Measurements from ENCODE around the gene MEFV. TPM values are rescaled to one million over a fixed set of nuclear protein-coding genes. Genes with fewer than 3 reads are reported as not detected.

Gene MEFV
- total and polyA plus RNA-seq, 5 donors from 2014 or later = not detected

- Histone ChIP-seq H3K27ac (ENCODE audit: insufficient read depth, low read length, poor library complexity, severe bottlenecking) (no peak overlapping the region), H3K4me1 (ENCODE audit: control insufficient read depth, insufficient read depth, low read length, poor library complexity, severe bottlenecking) (peaks cover under 1% of the 10 kb centered on the region), H3K36me3 (ENCODE audit: control insufficient read depth, insufficient read depth, low read length) (peaks cover 74% of the 10 kb centered on the region), H3K4me3 (ENCODE audit: low read depth, low read length) (peak overlapping the region; percentile 13), H3K9me3 (ENCODE audit: control insufficient read depth in 2 of 2, low read length in 2 of 2) (peaks cover 72 to 95% of the 10 kb centered on the region in 2 experiments), H3K27me3 (ENCODE audit: control insufficient read depth, insufficient read depth, low read length) (no peaks in the 10 kb centered on the region)
- no peaks in the 10 kb centered on the region for H3K27me3 Mint-ChIP-seq
- peaks cover 5 to 26% (median 11%) of the 10 kb centered on the region in 4 donors for H3K4me1 Mint-ChIP-seq
- no peak for ATAC-seq (ENCODE audit: low read depth in 2 of 2)
- peak overlapping the region in 1 of 4 donors; percentile 32 for H3K4me3 Mint-ChIP-seq
- H3K27ac Mint-ChIP-seq = no peak overlapping the region
- peaks cover 0 to 72% (median 22%) of the 10 kb centered on the region in 7 donors for H3K9me3 Mint-ChIP-seq
- peaks cover 71% of the 10 kb centered on the region for H3K36me3 Mint-ChIP-seq
- DNase-seq = no peak
Measured at GRCh38 chr16:3289998-3290673, 33.7 kb upstream of the MEFV start.

GRCh38 chr16:3285131-3285530 is 28.7 kb upstream of the MEFV start:
- no peaks in the 10 kb centered on the region for H3K27me3 Mint-ChIP-seq
- no peak overlapping the region for H3K27ac Mint-ChIP-seq
- peaks cover 50% of the 10 kb centered on the region for H3K36me3 Mint-ChIP-seq
- Histone ChIP-seq H3K36me3 (ENCODE audit: control insufficient read depth, insufficient read depth, low read length) (peaks cover 48% of the 10 kb centered on the region), H3K4me3 (ENCODE audit: low read depth, low read length) (peak overlapping the region; percentile 80), H3K4me1 (ENCODE audit: control insufficient read depth, insufficient read depth, low read length, poor library complexity, severe bottlenecking) (peaks cover 25% of the 10 kb centered on the region), H3K27ac (ENCODE audit: insufficient read depth, low read length, poor library complexity, severe bottlenecking) (no peak overlapping the region), H3K9me3 (ENCODE audit: control insufficient read depth in 2 of 2, low read length in 2 of 2) (peaks cover 37 to 46% of the 10 kb centered on the region in 2 experiments), H3K27me3 (ENCODE audit: control insufficient read depth, insufficient read depth, low read length) (no peaks in the 10 kb centered on the region)
- peaks cover 0 to 38% (median 6%) of the 10 kb centered on the region in 7 donors for H3K9me3 Mint-ChIP-seq
- DNase-seq (no peak), ATAC-seq (ENCODE audit: low read depth in 2 of 2) (no peak)
- peak overlapping the region in 3 of 4 donors; percentile 61 to 96 (median 93) for H3K4me3 Mint-ChIP-seq
- peaks cover 4 to 45% (median 28%) of the 10 kb centered on the region in 4 donors for H3K4me1 Mint-ChIP-seq

GRCh38 chr16:3283543-3284447 is 27.4 kb upstream of the MEFV start:
- Mint-ChIP-seq H3K4me1 (peaks cover 4 to 45% (median 28%) of the 10 kb centered on the region in 4 donors), H3K27me3 (no peaks in the 10 kb centered on the region)

GRCh38 chr16:3282730-3283542 is 26.5 kb upstream of the MEFV start, which contains the start of gene ZNF263:
Gene ZNF263 (plus strand): TSS chr16:3283491. CDS start chr16:3283819, 328 bp downstream.
- peaks cover 27% of the 10 kb centered on the region for H3K36me3 ChIP-seq (ENCODE audit: control insufficient read depth, insufficient read depth, low read length)
- peak; percentile 90 for ATAC-seq (ENCODE audit: low read depth in 2 of 2)
- H3K9me3 Mint-ChIP-seq = peaks cover 0 to 24% (median 6%) of the 10 kb centered on the region in 7 donors
- H3K27ac ChIP-seq (ENCODE audit: insufficient read depth, low read length, poor library complexity, severe bottlenecking) = peak within 1 kb of the TSS; percentile 97
- H3K4me3 Mint-ChIP-seq = peak within 1 kb of the TSS; percentile 94 to 96 (median 95)
- peak within 1 kb of the TSS; percentile 95 to 98 (median 98) for H3K27ac Mint-ChIP-seq
- H3K9me3 ChIP-seq (ENCODE audit: control insufficient read depth in 2 of 2, low read length in 2 of 2) = peaks cover 20 to 25% of the 10 kb centered on the region in 2 experiments
- peak within 1 kb of the TSS; percentile 89 for H3K4me3 ChIP-seq (ENCODE audit: low read depth, low read length)
- no peaks in the 10 kb centered on the region for H3K27me3 Mint-ChIP-seq
- H3K27me3 ChIP-seq (ENCODE audit: control insufficient read depth, insufficient read depth, low read length) = no peaks in the 10 kb centered on the region
- peak; percentile 88 to 98 (median 94) for DNase-seq
- H3K4me1 Mint-ChIP-seq = peaks cover 4 to 45% (median 28%) of the 10 kb centered on the region in 4 donors
- peaks cover 34% of the 10 kb centered on the region for H3K36me3 Mint-ChIP-seq
- H3K4me1 ChIP-seq (ENCODE audit: control insufficient read depth, insufficient read depth, low read length, poor library complexity, severe bottlenecking) = peaks cover 25% of the 10 kb centered on the region

More at GRCh38 chr16:3283543-3284447, 27.4 kb upstream of the MEFV start:
- peaks cover 24 to 32% of the 10 kb centered on the region in 2 experiments for H3K9me3 ChIP-seq (ENCODE audit: control insufficient read depth in 2 of 2, low read length in 2 of 2)
- peak overlapping the region; percentile 94 to 96 (median 95) for H3K4me3 Mint-ChIP-seq
- H3K36me3 Mint-ChIP-seq = peaks cover 40% of the 10 kb centered on the region
- H3K4me3 ChIP-seq (ENCODE audit: low read depth, low read length) = peak overlapping the region; percentile 80
- ATAC-seq (ENCODE audit: low read depth in 2 of 2) (no peak), DNase-seq (peak in 1 of 3 donors; percentile 17)
- H3K9me3 Mint-ChIP-seq = peaks cover 0 to 28% (median 6%) of the 10 kb centered on the region in 7 donors
- peak overlapping the region; percentile 95 to 98 (median 98) for H3K27ac Mint-ChIP-seq
- H3K27me3 ChIP-seq (ENCODE audit: control insufficient read depth, insufficient read depth, low read length) = no peaks in the 10 kb centered on the region
- H3K4me1 ChIP-seq (ENCODE audit: control insufficient read depth, insufficient read depth, low read length, poor library complexity, severe bottlenecking) = peaks cover 25% of the 10 kb centered on the region
- H3K27ac ChIP-seq (ENCODE audit: insufficient read depth, low read length, poor library complexity, severe bottlenecking) = peak overlapping the region; percentile 97
- H3K36me3 ChIP-seq (ENCODE audit: control insufficient read depth, insufficient read depth, low read length) = peaks cover 35% of the 10 kb centered on the region

- H3K36me3 Mint-ChIP-seq = peaks cover 28% of the 10 kb centered on the region
- no peak for DNase-seq
- H3K27me3 Mint-ChIP-seq = no peaks in the 10 kb centered on the region
- Histone ChIP-seq H3K4me3 (ENCODE audit: low read depth, low read length) (peak overlapping the region; percentile 89), H3K4me1 (ENCODE audit: control insufficient read depth, insufficient read depth, low read length, poor library complexity, severe bottlenecking) (peaks cover 25% of the 10 kb centered on the region), H3K9me3 (ENCODE audit: control insufficient read depth in 2 of 2, low read length in 2 of 2) (peaks cover 15 to 19% of the 10 kb centered on the region in 2 experiments), H3K27me3 (ENCODE audit: control insufficient read depth, insufficient read depth, low read length) (no peaks in the 10 kb centered on the region), H3K27ac (ENCODE audit: insufficient read depth, low read length, poor library complexity, severe bottlenecking) (peak overlapping the region; percentile 97), H3K36me3 (ENCODE audit: control insufficient read depth, insufficient read depth, low read length) (peaks cover 21% of the 10 kb centered on the region)
- peak overlapping the region; percentile 76 to 98 (median 95) for H3K27ac Mint-ChIP-seq
- ATAC-seq (ENCODE audit: low read depth in 2 of 2) = peak; percentile 5
- H3K4me3 Mint-ChIP-seq = peak overlapping the region; percentile 94 to 96 (median 95)
- peaks cover 0 to 18% (median 6%) of the 10 kb centered on the region in 7 donors for H3K9me3 Mint-ChIP-seq
- H3K4me1 Mint-ChIP-seq = peaks cover 4 to 45% (median 30%) of the 10 kb centered on the region in 4 donors
Measured at GRCh38 chr16:3282103-3282729, 25.8 kb upstream of the MEFV start.

- Mint-ChIP-seq H3K27ac (no peak overlapping the region), H3K9me3 (peaks cover 0 to 9% (median 3%) of the 10 kb centered on the region in 7 donors), H3K36me3 (peaks cover 19% of the 10 kb centered on the region), H3K4me1 (peaks cover 4 to 39% (median 25%) of the 10 kb centered on the region in 4 donors), H3K27me3 (no peaks in the 10 kb centered on the region), H3K4me3 (peak overlapping the region in 3 of 4 donors; percentile 46 to 95 (median 48))
- Histone ChIP-seq H3K4me1 (ENCODE audit: control insufficient read depth, insufficient read depth, low read length, poor library complexity, severe bottlenecking) (peaks cover 25% of the 10 kb centered on the region), H3K36me3 (ENCODE audit: control insufficient read depth, insufficient read depth, low read length) (peaks cover 12% of the 10 kb centered on the region), H3K27ac (ENCODE audit: insufficient read depth, low read length, poor library complexity, severe bottlenecking) (no peak overlapping the region), H3K27me3 (ENCODE audit: control insufficient read depth, insufficient read depth, low read length) (no peaks in the 10 kb centered on the region), H3K9me3 (ENCODE audit: control insufficient read depth in 2 of 2, low read length in 2 of 2) (peaks cover 7 to 10% of the 10 kb centered on the region in 2 experiments), H3K4me3 (ENCODE audit: low read depth, low read length) (no peak overlapping the region)
- DNase-seq (no peak), ATAC-seq (ENCODE audit: low read depth in 2 of 2) (no peak)
Measured at GRCh38 chr16:3281222-3281820, 24.9 kb upstream of the MEFV start.
